DOHH2 (cell line): ENCODE measurements around the gene CCDC88B.

Experiments used
- CTCF ChIP-seq: fragments of 200-600 bp; sonication (generic); IDR thresholded peaks from one replicate; pipeline ENCODE4 v1.5.1; 2014; ENCODE audit warnings: antibody characterized with exemption, mild to moderate bottlenecking, low read depth, low read length; ENCODE audit not compliant: poor library complexity, severe bottlenecking
- EZH2phosphoT487 ChIP-seq: fragments of 200-600 bp; sonication (generic); IDR thresholded peaks from 2 replicates; pipeline ENCODE4 v1.6.1; 2017; ENCODE audit warnings: borderline replicate concordance, mild to moderate bottlenecking, antibody characterized with exemption, low read length, moderate library complexity, mixed read lengths

- TF ChIP-seq CTCF (no peak), EZH2phosphoT487 (no peak)
These were observed 50.6 kb downstream of the CCDC88B start for GRCh38 chr11:64390558-64390957.
